Measurements from ENCODE around the gene EPC1. TPM values are rescaled to one million over a fixed set of nuclear protein-coding genes. Genes with fewer than 3 reads are reported as not detected.
A peak's percentile ranks its signal among the peaks of the same experiment; 100 is the strongest.

EPC1 gene
- total and polyA plus RNA-seq, 7 donors = 13.2 to 54.3 (median 42.6) TPM

- H3K27ac ChIP-seq = no peak overlapping the region
- 73 to 88% methylated on average over 7 of the region's 7 CpGs for WGBS, 2 donors
- H3K27me3 ChIP-seq = no peaks in the 10 kb centered on the region
- intact Hi-C loops (cut with DNase I) = no loop called here
- H3K4me1 ChIP-seq = peaks cover 0 to 34% (median 20%) of the 10 kb centered on the region in 4 donors
- no peaks in the 10 kb centered on the region for H3K9me3 ChIP-seq
- DNase-seq = no peak
- H3K36me3 ChIP-seq = no peaks in the 10 kb centered on the region
- H3K4me3 ChIP-seq = no peak overlapping the region
- TF ChIP-seq POLR2AphosphoS5 (IDR thresholded peaks at IDR 0.05) (no peak), CTCF (IDR thresholded peaks at IDR 0.05) (no peak), EP300 (IDR thresholded peaks at IDR 0.05) (no peak), POLR2A (IDR thresholded peaks at IDR 0.05) (no peak)
Observed at GRCh38 chr10:32386623-32387260, 39.8 kb upstream of the EPC1 start.

- no peak for DNase-seq
- Histone ChIP-seq H3K9me3 (no peaks in the 10 kb centered on the region), H3K27ac (no peak overlapping the region), H3K4me3 (no peak overlapping the region), H3K27me3 (no peaks in the 10 kb centered on the region), H3K36me3 (no peaks in the 10 kb centered on the region), H3K4me1 (peaks cover 0 to 35% (median 20%) of the 10 kb centered on the region in 4 donors)
- intact Hi-C loops (cut with DNase I) = no loop called here
- WGBS, 2 donors = 24 to 84% methylated on average over 4 of the region's 4 CpGs
- no peak for TF ChIP-seq EP300 (IDR thresholded peaks at IDR 0.05)
- no peak for TF ChIP-seq POLR2AphosphoS5 (IDR thresholded peaks at IDR 0.05)
- no peak for TF ChIP-seq CTCF (IDR thresholded peaks at IDR 0.05)
- TF ChIP-seq POLR2A (IDR thresholded peaks at IDR 0.05) = no peak
Observed at GRCh38 chr10:32384171-32384570, 37.2 kb upstream of the EPC1 start.

- Histone ChIP-seq H3K27me3 (no peaks in the 10 kb centered on the region), H3K4me3 (no peak overlapping the region), H3K9me3 (no peaks in the 10 kb centered on the region), H3K27ac (peak overlapping the region in 2 of 4 donors; percentile 16 to 89), H3K4me1 (peaks cover 0 to 19% (median 0%) of the 10 kb centered on the region in 4 donors), H3K36me3 (no peaks in the 10 kb centered on the region)
- intact Hi-C loops (cut with DNase I) = no loop called here
- DNase-seq = no peak
- 24 to 72% methylated on average over 3 of the region's 3 CpGs for WGBS, 2 donors
- TF ChIP-seq POLR2AphosphoS5 (IDR thresholded peaks at IDR 0.05) = no peak
- TF ChIP-seq EP300 (IDR thresholded peaks at IDR 0.05) = no peak
- no peak for TF ChIP-seq CTCF (IDR thresholded peaks at IDR 0.05)
- TF ChIP-seq POLR2A (IDR thresholded peaks at IDR 0.05) = no peak
Observed at GRCh38 chr10:32381165-32381564, 34.2 kb upstream of the EPC1 start.

GRCh38 chr10:32379950-32380551 lies 33.1 kb upstream of the EPC1 start:
- Histone ChIP-seq H3K36me3 (no peaks in the 10 kb centered on the region), H3K27ac (peak overlapping the region; percentile 76 to 91 (median 88)), H3K27me3 (no peaks in the 10 kb centered on the region), H3K4me3 (no peak overlapping the region), H3K9me3 (no peaks in the 10 kb centered on the region), H3K4me1 (peaks cover 0 to 30% (median 8%) of the 10 kb centered on the region in 4 donors)
- DNase-seq = no peak
- TF ChIP-seq CTCF (IDR thresholded peaks at IDR 0.05) (no peak), EP300 (IDR thresholded peaks at IDR 0.05) (no peak), POLR2AphosphoS5 (IDR thresholded peaks at IDR 0.05) (no peak), POLR2A (IDR thresholded peaks at IDR 0.05) (no peak)
- 51 to 81% methylated on average over 7 of the region's 7 CpGs for WGBS, 2 donors
- intact Hi-C loops (cut with DNase I) = loop anchor here (2.0 to 5.0 kb wide), 3 partner anchors 37 to 627 kb away; partner anchors contain the start of gene CCDC7

Measured in sigmoid colon (tissue), 7 donors.